HG03095 (cell line): Measurements from ENCODE around the gene TBX1.

Experiments
- ATAC-seq: cut with Tn5 transposase; IDR thresholded peaks from one replicate; pipeline ENCODE4 v1.9.1; 2021; ENCODE audit warnings: moderate library complexity; ENCODE audit not compliant: unreplicated experiment

The TBX1 gene

GRCh38 chr22:19760058-19760950 is at the start of gene TBX1:
TSS of gene TBX1 (plus strand) at chr22:19760778. CDS start at chr22:19760844, 66 bp downstream.
- ATAC-seq: no peak

DNA sequence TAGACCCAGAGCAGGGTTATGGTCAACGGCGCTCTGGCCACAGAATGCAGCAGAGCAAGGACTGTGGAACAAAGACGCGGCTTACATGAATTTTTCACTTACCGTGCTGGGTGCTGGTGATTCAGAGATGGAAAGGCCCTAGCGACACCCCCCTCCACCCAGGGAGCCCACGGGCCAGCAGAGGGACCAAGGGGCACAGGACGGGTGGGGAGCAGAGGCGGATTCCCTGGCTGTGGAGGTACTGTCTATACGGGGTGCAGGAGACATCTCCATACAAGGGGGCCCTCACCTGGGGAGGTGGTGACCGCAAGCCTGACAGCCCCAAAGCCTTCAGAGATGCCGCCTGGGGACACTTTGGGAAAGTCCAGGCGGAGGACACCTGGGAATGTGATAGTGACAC is 47.3 kb upstream of the TBX1 start:
- ATAC-seq: no peak

DNA sequence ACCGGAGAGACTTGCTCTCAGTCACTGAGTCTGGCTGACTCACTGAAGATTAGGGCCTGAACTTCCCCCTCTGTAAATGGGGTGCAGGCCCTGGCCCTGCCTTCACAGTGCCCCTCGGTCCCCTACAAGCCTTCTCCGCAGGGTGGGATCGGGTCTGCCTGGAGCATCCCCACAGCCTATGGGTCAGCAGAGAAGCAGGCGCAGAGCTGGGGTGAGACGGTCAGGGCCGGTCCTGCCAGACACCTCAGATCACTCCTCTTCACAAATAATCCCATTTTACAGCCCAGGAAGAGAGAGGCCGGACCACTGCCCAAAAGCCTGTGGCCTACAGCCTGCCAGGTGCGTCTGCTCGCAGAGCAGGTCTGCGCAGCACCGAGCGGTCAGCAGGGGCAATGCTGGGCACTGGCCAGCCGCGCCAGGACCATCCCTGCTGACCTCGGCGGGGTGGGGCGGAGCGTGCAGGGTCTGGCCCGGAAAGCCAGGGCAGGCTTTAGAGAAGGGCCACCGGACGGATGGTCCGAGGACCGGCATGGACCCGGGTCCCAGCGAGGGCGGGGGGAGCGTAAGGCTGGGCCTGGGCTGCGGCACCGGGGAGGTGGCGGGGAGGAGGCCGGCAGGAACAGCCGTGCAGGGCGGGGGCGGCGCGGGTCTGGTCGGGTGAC is 46.8 kb upstream of the TBX1 start:
- ATAC-seq: no peak

- no peak for ATAC-seq
Observed at GRCh38 chr22:19714312-19715187, 46.0 kb upstream of the TBX1 start, which contains the start of gene SEPTIN5. TSS of gene SEPTIN5 (plus strand) at chr22:19714503. CDS start at chr22:19714589, 86 bp downstream.

- ATAC-seq: no peak
Observed at GRCh38 chr22:19715188-19715930, 45.2 kb upstream of the TBX1 start.

GRCh38 chr22:19716041-19716828 is 44.3 kb upstream of the TBX1 start:
- no peak for ATAC-seq

GRCh38 chr22:19716829-19717105 is 43.8 kb upstream of the TBX1 start:
- ATAC-seq: no peak

DNA sequence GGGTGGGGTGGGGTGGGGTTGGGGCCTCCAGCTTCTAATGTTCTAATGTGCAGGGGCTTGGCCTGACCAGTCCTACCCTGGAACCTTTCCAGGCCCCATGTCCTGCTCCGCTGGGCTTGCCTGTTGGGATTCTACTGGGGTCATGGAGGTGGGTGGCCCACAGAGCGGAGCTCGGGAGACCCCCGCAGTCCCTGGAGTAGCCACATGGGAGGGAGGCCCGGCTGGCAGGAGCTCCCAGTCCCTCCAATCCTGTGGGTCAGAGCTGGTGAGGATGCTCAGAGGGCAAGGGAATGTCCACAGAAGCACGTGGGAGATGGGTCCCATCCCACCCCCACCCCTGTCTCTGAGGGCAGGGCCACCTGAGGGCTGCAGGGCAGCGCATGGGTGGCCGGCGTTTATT is 43.4 kb upstream of the TBX1 start:
- no peak for ATAC-seq

DNA sequence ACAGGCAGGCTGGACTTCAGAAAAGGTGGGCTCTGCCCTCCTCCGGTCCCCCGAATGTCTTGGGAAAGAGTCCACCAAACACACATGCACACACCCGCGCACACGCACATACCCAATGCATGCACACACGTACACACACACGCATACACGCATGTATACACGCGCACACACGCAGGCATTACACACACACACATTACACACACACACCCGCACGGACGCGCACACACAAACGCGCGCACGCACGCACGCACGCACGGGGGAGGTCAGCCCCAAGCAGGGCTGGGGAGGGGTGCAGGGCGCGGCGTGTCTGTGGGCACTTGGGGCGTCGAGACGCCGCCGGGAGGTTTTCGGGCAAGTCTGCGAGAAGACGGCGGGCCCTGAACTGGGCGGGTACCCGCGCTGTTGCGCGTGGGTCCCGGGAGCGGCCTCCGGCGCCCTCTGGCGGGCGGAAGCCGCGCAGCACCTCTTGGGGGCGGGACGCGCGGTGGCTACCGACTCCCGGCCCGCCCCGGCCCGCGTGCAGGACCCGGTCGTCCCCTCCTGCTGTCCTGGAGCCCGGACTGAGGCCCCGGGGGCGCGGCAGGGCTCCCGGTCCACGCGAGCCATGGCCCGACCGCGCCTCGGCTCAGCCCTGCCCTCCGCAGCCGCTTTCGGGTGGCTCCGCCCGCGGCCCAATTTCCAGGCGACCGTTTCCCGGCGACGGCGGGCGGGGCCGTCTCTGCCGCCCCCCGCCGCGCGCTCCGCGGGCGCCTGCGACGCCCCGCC is 42.7 kb upstream of the TBX1 start:
- no peak for ATAC-seq

DNA sequence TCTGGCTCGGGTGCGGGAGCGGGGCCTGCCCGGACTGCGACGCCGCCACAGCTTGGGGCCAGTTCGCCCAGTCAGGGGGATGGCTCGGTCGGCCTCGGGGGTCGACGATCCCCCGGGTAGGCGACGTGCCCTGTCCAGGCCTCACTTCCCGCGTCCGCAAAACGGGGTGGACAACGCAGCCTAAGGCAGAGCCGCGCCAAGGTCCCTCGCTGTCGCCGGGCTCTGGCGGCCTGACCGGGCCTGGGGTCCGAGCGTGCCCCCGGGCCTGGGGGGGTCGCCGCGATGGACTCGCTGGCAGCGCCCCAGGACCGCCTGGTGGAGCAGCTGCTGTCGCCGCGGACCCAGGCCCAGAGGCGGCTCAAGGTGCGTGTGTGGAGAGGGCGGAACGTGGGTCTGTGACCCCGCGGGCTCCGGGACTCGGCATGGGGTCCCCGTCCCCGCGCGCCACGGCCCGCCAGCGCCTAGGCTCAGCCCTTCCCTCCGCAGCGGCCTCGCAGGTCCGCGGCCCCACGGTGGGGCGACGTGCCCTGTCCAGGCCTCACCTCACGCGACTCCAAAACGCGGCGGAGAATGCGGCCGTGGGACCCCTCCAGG is 42.0 kb upstream of the TBX1 start:
- ATAC-seq: no peak

DNA sequence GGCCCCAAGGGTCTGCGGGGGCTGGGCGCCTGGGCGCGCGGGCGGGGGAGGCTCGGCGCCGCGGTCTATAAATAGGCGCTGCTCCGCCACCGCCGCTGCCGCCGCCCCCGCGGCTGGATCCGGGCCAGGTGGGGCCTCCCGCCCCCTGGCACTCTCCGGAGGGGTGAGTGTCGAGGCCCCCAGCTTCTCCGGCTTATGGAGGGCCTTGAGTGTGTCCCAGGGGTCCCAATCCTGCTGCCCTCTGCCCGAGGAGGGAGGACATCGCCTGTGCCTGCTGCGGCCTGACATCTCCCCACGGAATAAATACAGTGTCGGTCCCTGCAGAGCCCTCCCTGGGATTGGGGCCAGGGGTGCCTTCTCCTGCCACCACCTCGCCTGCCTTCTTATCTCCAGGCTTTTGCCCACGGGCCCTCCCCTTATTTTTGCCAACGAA is 41.5 kb upstream of the TBX1 start:
- no peak for ATAC-seq

DNA sequence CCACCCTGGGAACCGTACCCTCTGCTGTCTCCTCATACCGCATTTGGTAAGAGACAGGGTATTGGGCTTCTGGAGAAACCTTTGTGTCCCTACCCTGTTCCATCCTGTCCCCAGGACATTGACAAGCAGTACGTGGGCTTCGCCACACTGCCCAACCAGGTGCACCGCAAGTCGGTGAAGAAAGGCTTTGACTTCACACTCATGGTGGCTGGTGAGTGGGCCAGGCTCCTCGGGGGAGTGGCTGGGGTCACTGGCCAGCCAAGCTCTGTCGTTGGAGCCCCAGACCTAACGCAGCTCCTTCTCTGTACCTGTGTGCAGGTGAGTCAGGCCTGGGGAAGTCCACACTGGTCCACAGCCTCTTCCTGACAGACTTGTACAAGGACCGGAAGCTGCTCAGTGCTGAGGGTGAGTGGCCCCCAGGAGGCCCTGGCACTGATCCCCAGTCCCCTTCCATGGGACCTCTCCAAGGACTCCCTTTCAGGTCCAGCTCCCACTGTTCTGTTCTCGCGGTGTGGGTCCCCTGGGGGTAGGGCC is 41.0 kb upstream of the TBX1 start:
- ATAC-seq: no peak

GRCh38 chr22:19720150-19720827 is 40.3 kb upstream of the TBX1 start:
- ATAC-seq: no peak

- no peak for ATAC-seq
Observed at GRCh38 chr22:19720999-19721329, 39.6 kb upstream of the TBX1 start.

DNA sequence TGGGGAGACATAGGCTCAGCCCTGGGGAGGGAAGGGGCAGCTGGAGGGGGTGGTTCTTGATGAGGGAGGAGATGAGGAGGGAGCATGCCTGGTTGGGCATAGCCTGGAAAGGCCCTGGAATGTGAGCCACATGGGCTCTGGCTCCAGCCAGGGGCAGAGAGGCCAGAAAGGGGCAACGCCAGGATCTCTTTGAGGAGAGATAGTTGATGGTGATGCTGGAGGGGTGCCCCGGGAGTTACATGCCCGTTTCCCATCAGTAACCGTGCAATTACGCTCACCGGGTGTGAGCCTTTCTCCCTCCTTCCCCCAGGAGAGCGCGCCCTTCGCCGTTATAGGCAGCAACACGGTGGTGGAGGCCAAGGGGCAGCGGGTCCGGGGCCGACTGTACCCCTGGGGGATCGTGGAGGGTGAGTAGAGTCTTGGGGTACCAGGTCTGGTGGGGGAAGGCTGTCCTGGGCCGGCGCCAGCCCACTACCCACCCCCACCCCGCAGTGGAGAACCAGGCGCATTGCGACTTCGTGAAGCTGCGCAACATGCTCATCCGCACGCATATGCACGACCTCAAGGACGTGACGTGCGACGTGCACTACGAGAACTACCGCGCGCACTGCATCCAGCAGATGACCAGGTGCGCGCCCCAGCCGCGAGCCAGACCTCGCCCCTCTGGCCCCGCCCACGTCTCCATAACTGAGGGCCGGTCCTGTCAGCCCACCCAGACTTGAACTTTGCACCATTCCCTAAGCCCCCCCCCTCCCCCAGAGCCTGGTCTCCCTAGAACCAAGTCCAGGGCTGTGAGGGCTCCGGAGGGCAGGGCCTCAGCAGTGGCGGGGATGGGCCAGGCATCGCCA is 39.0 kb upstream of the TBX1 start:
- ATAC-seq: no peak

DNA sequence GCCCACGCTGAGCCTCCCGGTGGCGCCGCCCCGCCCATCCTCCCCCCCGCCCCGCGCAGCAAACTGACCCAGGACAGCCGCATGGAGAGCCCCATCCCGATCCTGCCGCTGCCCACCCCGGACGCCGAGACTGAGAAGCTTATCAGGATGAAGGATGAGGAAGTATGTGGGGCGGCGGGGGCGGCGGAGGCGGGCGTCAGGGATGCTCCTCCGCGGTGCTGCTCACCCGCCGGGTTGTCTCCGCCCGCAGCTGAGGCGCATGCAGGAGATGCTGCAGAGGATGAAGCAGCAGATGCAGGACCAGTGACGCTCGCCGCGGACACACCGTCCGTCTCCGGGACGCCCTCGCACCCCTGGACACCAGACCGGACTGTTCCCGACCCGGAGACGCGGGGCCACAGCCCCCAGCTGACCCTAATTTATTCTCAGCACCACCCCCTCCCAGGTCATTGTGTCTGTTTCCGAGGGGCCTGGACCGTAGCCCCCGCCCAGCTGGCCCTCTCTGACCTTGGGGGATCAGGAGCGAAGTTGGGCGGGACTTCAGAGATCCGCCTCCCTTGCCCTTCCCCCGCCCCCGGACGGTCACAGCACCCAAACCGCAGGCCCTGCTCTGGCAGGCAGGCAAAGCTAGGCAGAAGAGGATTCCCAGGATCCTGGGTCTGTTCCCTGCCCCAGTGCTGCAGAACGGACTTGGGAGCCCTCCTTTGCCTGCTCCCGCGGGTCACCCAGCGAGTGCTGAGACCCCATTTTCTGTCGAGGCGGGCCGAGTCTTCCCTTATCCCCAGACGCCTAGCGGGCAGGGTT is 38.2 kb upstream of the TBX1 start:
- ATAC-seq: no peak

GRCh38 chr22:19722982-19723231 is 37.7 kb upstream of the TBX1 start:
- ATAC-seq: no peak
